LNCaP clone FGC (cell line): ENCODE data around the gene SRA1.

Experiments
- DNase-seq: peaks from one replicate; pipeline ENCODE4 v3.0.0-alpha.2; 2011; ENCODE audit warnings: low read depth
- H3K4me3 ChIP-seq: 2 replicates; pipeline ENCODE4 v1.5.1; 2011; ENCODE audit warnings: mild to moderate bottlenecking, low read depth, low read length, control low read depth
- TF ChIP-seq, protein P1 (sequence below): IDR thresholded peaks from 2 replicates; pipeline ENCODE4 v1.5.1; 2012; ENCODE audit warnings: mild to moderate bottlenecking; ENCODE audit not compliant: control insufficient read depth, insufficient read depth; ENCODE audit errors: extremely low read depth

Gene SRA1

DNA sequence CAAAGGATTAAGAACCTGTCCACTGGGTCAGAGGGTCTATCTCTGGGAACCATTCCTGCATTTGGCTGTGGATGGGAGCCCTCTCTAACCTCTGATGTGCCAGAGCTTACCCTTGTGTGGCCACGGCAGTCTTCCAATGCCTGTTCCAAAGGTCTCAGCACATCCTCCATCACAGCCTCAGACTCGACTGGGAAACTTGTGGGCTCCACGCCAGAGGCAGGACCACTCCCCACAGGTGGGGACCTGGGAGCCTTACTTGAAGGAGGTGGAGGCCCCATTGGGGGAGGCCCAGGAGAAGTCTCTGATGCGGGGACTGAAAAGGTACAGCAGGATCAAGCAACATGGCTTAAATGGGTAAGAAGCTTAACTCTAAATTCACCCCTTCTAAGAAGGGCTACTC is 5.4 kb downstream of the SRA1 start:
- no peak overlapping the region for H3K4me3 ChIP-seq
- TF ChIP-seq, protein P1, sequence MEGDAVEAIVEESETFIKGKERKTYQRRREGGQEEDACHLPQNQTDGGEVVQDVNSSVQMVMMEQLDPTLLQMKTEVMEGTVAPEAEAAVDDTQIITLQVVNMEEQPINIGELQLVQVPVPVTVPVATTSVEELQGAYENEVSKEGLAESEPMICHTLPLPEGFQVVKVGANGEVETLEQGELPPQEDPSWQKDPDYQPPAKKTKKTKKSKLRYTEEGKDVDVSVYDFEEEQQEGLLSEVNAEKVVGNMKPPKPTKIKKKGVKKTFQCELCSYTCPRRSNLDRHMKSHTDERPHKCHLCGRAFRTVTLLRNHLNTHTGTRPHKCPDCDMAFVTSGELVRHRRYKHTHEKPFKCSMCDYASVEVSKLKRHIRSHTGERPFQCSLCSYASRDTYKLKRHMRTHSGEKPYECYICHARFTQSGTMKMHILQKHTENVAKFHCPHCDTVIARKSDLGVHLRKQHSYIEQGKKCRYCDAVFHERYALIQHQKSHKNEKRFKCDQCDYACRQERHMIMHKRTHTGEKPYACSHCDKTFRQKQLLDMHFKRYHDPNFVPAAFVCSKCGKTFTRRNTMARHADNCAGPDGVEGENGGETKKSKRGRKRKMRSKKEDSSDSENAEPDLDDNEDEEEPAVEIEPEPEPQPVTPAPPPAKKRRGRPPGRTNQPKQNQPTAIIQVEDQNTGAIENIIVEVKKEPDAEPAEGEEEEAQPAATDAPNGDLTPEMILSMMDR, result no peak
- no peak for DNase-seq

- H3K4me3 ChIP-seq, result no peak overlapping the region
- TF ChIP-seq, protein P1, result no peak
- no peak for DNase-seq
These were observed 6.9 kb downstream of the SRA1 start for GRCh38 chr5:140550147-140551079.

DNA sequence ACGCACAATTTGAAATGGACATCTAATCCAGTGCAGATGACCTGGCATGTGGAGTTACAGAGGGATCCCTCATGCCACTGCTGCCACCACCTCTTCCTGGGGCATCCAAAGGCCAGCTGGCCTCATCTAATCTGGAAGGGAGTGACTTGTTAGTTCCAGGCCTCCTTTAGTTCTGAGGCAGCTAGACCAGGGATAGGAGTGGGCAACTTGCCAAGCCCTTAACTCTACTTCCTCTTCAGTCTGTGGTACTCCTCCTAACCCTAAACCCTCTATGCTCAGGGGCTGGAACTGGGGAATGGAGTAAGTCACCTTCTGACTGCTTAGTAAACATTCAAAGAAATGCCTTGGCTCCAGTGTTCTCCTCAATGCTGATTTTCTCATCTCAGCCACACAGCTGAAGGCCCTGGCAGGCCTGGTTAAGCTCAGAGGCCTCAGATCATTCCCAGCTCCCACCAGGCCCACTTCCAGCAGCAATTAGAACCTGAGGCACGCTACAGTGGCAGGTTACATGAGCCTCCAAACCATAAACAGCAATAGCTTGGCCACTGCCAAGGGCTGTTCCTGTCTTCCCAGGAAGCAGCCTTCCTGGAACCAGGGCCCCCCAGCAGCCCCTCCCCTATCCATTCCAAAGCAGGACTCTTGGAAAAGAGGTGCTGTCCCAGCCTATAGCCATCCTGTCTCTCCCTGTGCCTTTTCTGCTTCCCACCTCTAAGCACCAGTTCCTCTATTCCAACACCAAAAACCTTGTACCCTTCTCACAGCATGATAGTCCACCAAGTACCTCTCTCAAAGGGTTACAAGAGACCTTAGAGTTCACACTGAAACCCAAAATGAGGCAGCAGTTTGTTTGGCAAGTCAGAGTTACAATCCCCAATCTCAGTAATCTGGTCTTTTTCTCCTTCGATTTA is 7.8 kb downstream of the SRA1 start:
- TF ChIP-seq, protein P1, result no peak
- peak; percentile 37 for DNase-seq
- H3K4me3 ChIP-seq, result no peak overlapping the region

DNA sequence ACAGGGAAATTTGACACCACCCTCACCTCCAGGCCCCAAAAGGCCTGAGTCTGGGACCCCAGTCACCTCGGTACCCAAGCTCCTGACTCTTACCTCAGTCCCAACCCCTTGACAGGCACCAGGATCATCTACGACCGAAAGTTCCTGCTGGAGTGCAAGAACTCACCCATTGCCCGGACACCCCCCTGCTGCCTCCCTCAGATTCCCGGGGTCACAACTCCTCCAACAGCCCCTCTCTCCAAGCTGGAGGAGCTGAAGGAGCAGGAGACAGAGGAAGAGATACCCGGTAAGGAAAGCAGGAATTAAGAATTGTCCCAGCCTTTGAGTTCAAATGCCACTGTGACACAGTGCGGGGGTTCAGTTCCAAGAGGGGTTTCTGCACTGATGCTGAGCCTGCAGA is 8.5 kb downstream of the SRA1 start:
- TF ChIP-seq, protein P1, result no peak
- DNase-seq, result no peak
- peak overlapping the region; percentile 49 for H3K4me3 ChIP-seq

GRCh38 chr5:140548300-140548688 is 9.0 kb downstream of the SRA1 start:
- DNase-seq, result peak; percentile 88
- H3K4me3 ChIP-seq, result peak overlapping the region; percentile 49
- TF ChIP-seq, protein P1, result no peak

GRCh38 chr5:140547508-140548299 is 9.6 kb downstream of the SRA1 start, which contains the start of gene EIF4EBP3:
Gene EIF4EBP3 (plus strand): TSS chr5:140547662. CDS start chr5:140547738, 76 bp downstream.
- DNase-seq, result peak; percentile 97
- H3K4me3 ChIP-seq, result peak within 1 kb of the TSS; percentile 49
- TF ChIP-seq, protein P1, result peak; percentile 12; the same call in 1 of the 2 replicates
